ENCODE data around the gene L1CAM. TPM values are rescaled to one million over a fixed set of nuclear protein-coding genes. Genes with fewer than 3 reads are reported as not detected.

The L1CAM gene
- total and polyA plus RNA-seq, 12 donors = 0.52 to 50.1 (median 7.2) TPM

DNA sequence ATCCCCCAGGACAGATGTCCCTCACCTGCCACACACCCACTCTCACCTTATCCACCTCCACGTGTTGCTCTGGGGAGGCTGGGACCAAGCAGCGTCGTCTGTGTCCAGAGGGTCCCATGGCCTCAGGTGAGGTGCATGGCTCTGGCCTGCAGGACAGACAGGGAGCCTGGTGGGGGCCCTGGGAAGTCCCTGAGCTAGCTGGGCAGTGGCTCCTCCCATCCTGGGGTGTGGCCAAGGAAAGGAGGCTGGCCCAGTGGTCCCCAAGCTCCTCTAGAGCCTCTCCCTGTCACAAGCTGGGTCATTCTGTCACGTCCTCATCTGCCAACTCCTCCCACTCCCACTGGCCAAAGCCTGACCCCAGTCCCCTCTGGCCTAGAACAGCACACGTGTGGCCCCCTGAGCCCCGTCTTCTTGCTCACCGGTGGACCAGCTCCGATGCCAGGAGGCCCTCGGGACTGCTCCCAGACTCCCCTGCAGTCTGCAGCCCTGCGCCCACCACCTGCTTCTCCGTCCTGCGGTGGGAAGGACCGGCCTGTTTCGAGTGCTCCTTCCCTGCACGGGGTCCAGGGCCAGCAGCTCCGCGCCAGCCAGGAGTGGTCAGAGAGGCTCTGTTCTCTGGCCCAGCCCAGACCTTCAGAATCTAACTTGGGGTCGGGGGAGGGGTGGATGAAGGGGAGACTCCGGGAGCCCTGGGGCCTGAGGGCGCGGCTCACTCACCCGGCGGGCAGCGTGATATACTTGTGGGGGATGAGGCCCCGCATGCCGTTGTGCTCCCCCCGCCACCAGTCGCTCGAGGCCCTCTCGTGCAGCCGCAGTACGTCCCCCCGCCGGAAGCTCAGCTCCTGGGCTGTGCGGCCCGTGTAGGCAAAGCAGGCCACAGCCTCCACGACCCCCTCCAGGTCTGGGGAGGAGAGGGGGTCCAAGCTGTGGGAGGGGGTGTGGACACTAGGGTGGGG lies 23.3 kb upstream of the L1CAM start:
- peaks cover 23% of the 10 kb centered on the region for H3K27me3 ChIP-seq
- intact Hi-C loops (cut with DNase I) = no loop called here

DNA sequence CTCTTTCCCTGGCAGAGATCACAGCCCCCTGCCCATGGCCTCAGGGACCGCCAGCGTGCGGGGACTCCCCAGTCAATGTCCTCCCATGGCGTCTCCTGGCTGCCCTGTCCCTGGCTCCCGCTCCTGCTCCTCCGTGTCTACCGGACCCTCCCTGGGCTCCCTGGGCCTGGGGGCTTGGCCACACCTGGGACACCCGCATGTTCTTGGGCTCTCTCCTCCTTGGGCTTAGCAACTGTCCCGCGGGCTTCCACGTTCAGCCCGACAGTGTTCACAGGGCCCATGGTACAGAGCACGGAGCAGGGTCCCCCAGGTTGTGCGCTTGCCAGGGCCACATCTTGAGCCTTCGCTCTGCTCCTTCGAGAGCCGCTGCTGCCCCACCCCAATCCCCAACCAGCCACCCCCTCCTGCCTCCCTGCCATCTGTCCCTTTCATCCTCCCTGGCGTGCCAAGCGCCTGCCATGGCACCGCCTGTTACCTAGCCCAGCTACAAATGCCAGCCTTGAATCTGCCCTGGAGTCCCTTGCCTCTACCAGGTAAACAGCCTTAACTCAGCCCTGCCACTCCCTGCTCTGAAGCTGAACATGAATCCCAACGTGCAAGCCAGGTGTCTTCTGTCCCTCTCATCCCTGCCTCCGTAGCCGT lies 22.4 kb upstream of the L1CAM start:
- DNase-seq = no peak
- H3K36me3 ChIP-seq (replicated peaks in 1 of 2) = no peaks in the 10 kb centered on the region
- peaks cover 23% of the 10 kb centered on the region for H3K27me3 ChIP-seq
- WGBS, 4 donors = 87 to 93% (median 91%) methylated on average over 5 to 23 of the region's 23 CpGs
- intact Hi-C loops (cut with DNase I) = no loop called here
- no peak overlapping the region for H3K27ac ChIP-seq
- TF ChIP-seq POLR2A (IDR thresholded peaks at IDR 0.05) (no peak), CTCF (IDR thresholded peaks at IDR 0.05) (no peak)
- H3K4me1 ChIP-seq (replicated peaks in 1 of 2) = no peaks in the 10 kb centered on the region
- H3K9me3 ChIP-seq (replicated peaks in 1 of 3) = no peaks in the 10 kb centered on the region
- no peak overlapping the region for H3K4me3 ChIP-seq

More for the DNA sequence above, 23.3 kb upstream of the L1CAM start:
- Histone ChIP-seq H3K36me3 (replicated peaks in 1 of 2) (no peaks in the 10 kb centered on the region), H3K4me1 (replicated peaks in 1 of 2) (no peaks in the 10 kb centered on the region), H3K9me3 (replicated peaks in 1 of 3) (no peaks in the 10 kb centered on the region), H3K27ac (no peak overlapping the region), H3K4me3 (no peak overlapping the region)
- DNase-seq = no peak
- TF ChIP-seq POLR2A (IDR thresholded peaks at IDR 0.05) (no peak), CTCF (IDR thresholded peaks at IDR 0.05) (no peak)
- 77 to 100% (median 84%) methylated on average over 1 to 37 of the region's 37 CpGs for WGBS, 4 donors

- no peak overlapping the region for H3K4me3 ChIP-seq
- peak in 1 of 7 donors; percentile 12 for DNase-seq
- H3K27me3 ChIP-seq = peaks cover 22% of the 10 kb centered on the region
- no peaks in the 10 kb centered on the region for H3K9me3 ChIP-seq (replicated peaks in 1 of 3)
- no peak overlapping the region for H3K27ac ChIP-seq
- H3K4me1 ChIP-seq (replicated peaks in 1 of 2) = no peaks in the 10 kb centered on the region
- WGBS, 4 donors = 78 to 82% methylated on average over 12 of the region's 12 CpGs; no CpG with 5 or more reads in 2 of the 4 donors
- H3K36me3 ChIP-seq (replicated peaks in 1 of 2) = no peaks in the 10 kb centered on the region
- intact Hi-C loops (cut with DNase I) = no loop called here
- TF ChIP-seq CTCF (IDR thresholded peaks at IDR 0.05) = no peak
- no peak for TF ChIP-seq POLR2A (IDR thresholded peaks at IDR 0.05)
Measured at GRCh38 chrX:153907456-153907855, 21.5 kb upstream of the L1CAM start.

- no peak overlapping the region for H3K4me3 ChIP-seq
- no peaks in the 10 kb centered on the region for H3K4me1 ChIP-seq (replicated peaks in 1 of 2)
- WGBS, 4 donors = 62 to 79% (median 75%) methylated on average over 11 to 27 of the region's 27 CpGs; no CpG with 5 or more reads in 1 of the 4 donors
- no peak overlapping the region for H3K27ac ChIP-seq
- no peaks in the 10 kb centered on the region for H3K36me3 ChIP-seq (replicated peaks in 1 of 2)
- peak in 1 of 7 donors; percentile 13 for DNase-seq
- intact Hi-C loops (cut with DNase I) = no loop called here
- peaks cover 17% of the 10 kb centered on the region for H3K27me3 ChIP-seq
- no peaks in the 10 kb centered on the region for H3K9me3 ChIP-seq (replicated peaks in 1 of 3)
- TF ChIP-seq CTCF (IDR thresholded peaks at IDR 0.05) (no peak), POLR2A (IDR thresholded peaks at IDR 0.05) (no peak)
Measured at GRCh38 chrX:153906126-153906917, 20.3 kb upstream of the L1CAM start.

Data from adrenal gland (tissue), 12 donors.